ENCODE results near the gene TECTB.

The TECTB gene

GRCh38 chr10:112242769-112243168 is 40.4 kb upstream of the TECTB start:
- ChIA-PET POLR2A (no interaction called here), CTCF (interaction anchor here (0.7 kb wide), 1 partner anchor 47 kb away, joined by 3 read pairs; no protein-coding TSS in a partner anchor)
- H3K4me1 ChIP-seq (ENCODE audit: control insufficient read depth, insufficient read depth, low read length): no peaks in the 10 kb centered on the region
- TF ChIP-seq ZNF658 (tag by site-specific recombination; IDR thresholded peaks at IDR 0.05) (no peak), ZFP41 (tag by site-specific recombination; IDR thresholded peaks at IDR 0.05; ENCODE audit: borderline replicate concordance) (no peak), ZSCAN30 (tag by site-specific recombination; IDR thresholded peaks at IDR 0.05) (no peak), ZNF221 (tag by site-specific recombination; IDR thresholded peaks at IDR 0.05; ENCODE audit: borderline replicate concordance) (no peak), ZNF362 (tag by site-specific recombination; IDR thresholded peaks at IDR 0.05) (no peak), ZFP3 (tag by site-specific recombination; IDR thresholded peaks at IDR 0.05; ENCODE audit: low read depth) (no peak), ZNF645 (tag by site-specific recombination; IDR thresholded peaks at IDR 0.05) (no peak)
- no peaks in the 10 kb centered on the region for H3K36me3 ChIP-seq (ENCODE audit: control insufficient read depth in 2 of 2, insufficient read depth in 1 of 2, low read length in 2 of 2)
- no peak overlapping the region for H3K4me3 ChIP-seq (ENCODE audit: low read depth, low read length)
- H3K9me3 ChIP-seq (ENCODE audit: control insufficient read depth, insufficient read depth, low read depth, low read length): no peaks in the 10 kb centered on the region; the same call in 1 of the 2 replicates
- H3K27ac ChIP-seq (ENCODE audit: extremely low read depth, low read depth, low read length): no peak overlapping the region

GRCh38 chr10:112243713-112244112 is 39.5 kb upstream of the TECTB start:
- CTCF ChIA-PET: no interaction called here
- POLR2A ChIA-PET: no interaction called here
- no peaks in the 10 kb centered on the region for H3K4me1 ChIP-seq (ENCODE audit: control insufficient read depth, insufficient read depth, low read length)
- no peak overlapping the region for H3K4me3 ChIP-seq (ENCODE audit: low read depth, low read length)
- TF ChIP-seq ZNF114 (tag by site-specific recombination; IDR thresholded peaks at IDR 0.05): no peak
- no peaks in the 10 kb centered on the region for H3K9me3 ChIP-seq (ENCODE audit: control insufficient read depth, insufficient read depth, low read depth, low read length)
- no peaks in the 10 kb centered on the region for H3K36me3 ChIP-seq (ENCODE audit: control insufficient read depth in 2 of 2, insufficient read depth in 1 of 2, low read length in 2 of 2)
- H3K27ac ChIP-seq (ENCODE audit: extremely low read depth, low read depth, low read length): no peak overlapping the region

GRCh38 chr10:112244197-112244596 is 39.0 kb upstream of the TECTB start:
- H3K36me3 ChIP-seq (ENCODE audit: control insufficient read depth in 2 of 2, insufficient read depth in 1 of 2, low read length in 2 of 2): no peaks in the 10 kb centered on the region
- TF ChIP-seq ZNF623 (tag by site-specific recombination; IDR thresholded peaks at IDR 0.05) (no peak), OVOL3 (tag by site-specific recombination; IDR thresholded peaks at IDR 0.05) (no peak), ZNF24 (tag by site-specific recombination; IDR thresholded peaks at IDR 0.05) (no peak)
- ChIA-PET POLR2A (no interaction called here), CTCF (no interaction called here)
- H3K4me3 ChIP-seq (ENCODE audit: low read depth, low read length): no peak overlapping the region
- no peak overlapping the region for H3K27ac ChIP-seq (ENCODE audit: extremely low read depth, low read depth, low read length)
- no peaks in the 10 kb centered on the region for H3K4me1 ChIP-seq (ENCODE audit: control insufficient read depth, insufficient read depth, low read length)
- no peaks in the 10 kb centered on the region for H3K9me3 ChIP-seq (ENCODE audit: control insufficient read depth, insufficient read depth, low read depth, low read length)

- Histone ChIP-seq H3K4me3 (ENCODE audit: low read depth, low read length) (no peak overlapping the region), H3K36me3 (ENCODE audit: control insufficient read depth in 2 of 2, insufficient read depth in 1 of 2, low read length in 2 of 2) (no peaks in the 10 kb centered on the region), H3K9me3 (ENCODE audit: control insufficient read depth, insufficient read depth, low read depth, low read length) (no peaks in the 10 kb centered on the region), H3K4me1 (ENCODE audit: control insufficient read depth, insufficient read depth, low read length) (no peaks in the 10 kb centered on the region), H3K27ac (ENCODE audit: extremely low read depth, low read depth, low read length) (no peak overlapping the region)
- ChIA-PET POLR2A (no interaction called here), CTCF (no interaction called here)
- TF ChIP-seq HOXA7 (CRISPR knock-in tag; IDR thresholded peaks at IDR 0.05; ENCODE audit: borderline replicate concordance) (no peak), ZNF629 (tag by site-specific recombination; IDR thresholded peaks at IDR 0.05) (no peak), ZNF24 (tag by site-specific recombination; IDR thresholded peaks at IDR 0.05) (no peak), ZBTB49 (tag by site-specific recombination; IDR thresholded peaks at IDR 0.05; ENCODE audit: low read depth) (no peak)
These were observed 35.4 kb upstream of the TECTB start for GRCh38 chr10:112247791-112248190.

Measured in HEK293 (cell line).